Fibroblast of the conjunctiva (primary cell): ENCODE results near the gene PGGHG.
"Not testable (repeated sequence)": the region's sequence is repeated elsewhere in the genome, so short reads cannot be mapped to it uniquely, and the experiment has no call there.

Experiments used
- DNase-seq: peaks from one replicate; pipeline ENCODE4 v3.0.0-alpha.2; 2010; ENCODE audit warnings: low read depth

Gene PGGHG

GRCh38 chr11:285021-285893, 3.7 kb upstream of the PGGHG start:
- DNase-seq, result no peak

GRCh38 chr11:285894-286220, 3.1 kb upstream of the PGGHG start:
- no peak for DNase-seq

GRCh38 chr11:286977-287820, 1.7 kb upstream of the PGGHG start:
- DNase-seq, result not testable (repeated sequence)

GRCh38 chr11:287821-288477, 977 bp upstream of the PGGHG start:
- DNase-seq, result no peak

GRCh38 chr11:289398-289711, 429 bp downstream of the PGGHG start:
- no peak for DNase-seq

- no peak for DNase-seq
Measured at GRCh38 chr11:289712-290620, 1.0 kb downstream of the PGGHG start.

GRCh38 chr11:290621-291231, 1.8 kb downstream of the PGGHG start:
- no peak for DNase-seq

GRCh38 chr11:291281-292210, 2.6 kb downstream of the PGGHG start:
- no peak for DNase-seq

- no peak for DNase-seq
Measured at GRCh38 chr11:292211-293121, 3.5 kb downstream of the PGGHG start.

- DNase-seq, result no peak
Measured at GRCh38 chr11:293271-293851, 4.4 kb downstream of the PGGHG start.

- DNase-seq, result no peak
Measured at GRCh38 chr11:293852-294661, 5.1 kb downstream of the PGGHG start.

- no peak for DNase-seq
Measured at GRCh38 chr11:294780-295179, 5.9 kb downstream of the PGGHG start.

- no peak for DNase-seq
Measured at GRCh38 chr11:295351-296170, 6.6 kb downstream of the PGGHG start.

- DNase-seq, result no peak
Measured at GRCh38 chr11:296171-297050, 7.5 kb downstream of the PGGHG start.

GRCh38 chr11:297051-297585, 8.2 kb downstream of the PGGHG start:
- DNase-seq, result no peak
